Right atrium auricular region (tissue), 2 donors: ENCODE results near the gene PRDM4. TPM values are rescaled to one million over a fixed set of nuclear protein-coding genes. Genes with fewer than 3 reads are reported as not detected.
"Not testable (repeated sequence)": the region's sequence is repeated elsewhere in the genome, so short reads cannot be mapped to it uniquely, and the experiment has no call there.

Experiments
- DNase-seq: peaks from one replicate; pipeline ENCODE4 v3.0.0-alpha.2; 2019; ENCODE audit warnings: low spot score
- H3K27ac ChIP-seq, 2 donors: fragments of 200-600 bp; sonication (generic); 1 replicate in 1 of 2; 2 replicates in 1 of 2; pipeline ENCODE4 v1.5.1; 2016 to 2019
- H3K27me3 ChIP-seq, 2 donors: fragments of 200-600 bp; sonication (generic); one replicate each; pipeline versions ENCODE4 v1.5.1 to v1.6.0; 2017 to 2019
- H3K36me3 ChIP-seq: fragments of 200-600 bp; sonication (generic); one replicate; pipeline ENCODE4 v1.5.1; 2016
- H3K4me1 ChIP-seq, 2 donors: fragments of 200-600 bp; sonication (generic); one replicate each; pipeline versions ENCODE4 v1.5.1 to v1.6.0; 2017 to 2019
- H3K4me3 ChIP-seq, 2 donors: fragments of 200-600 bp; sonication (generic); 1 replicate in 1 of 2; 2 replicates in 1 of 2; pipeline ENCODE4 v1.5.1; 2017 to 2019; ENCODE audit warnings: mild to moderate bottlenecking in 1 of 2, moderate library complexity in 1 of 2
- H3K9me3 ChIP-seq, 2 donors: fragments of 200-600 bp; sonication (generic); one replicate each; pipeline ENCODE4 v1.5.1; 2019
- CTCF ChIP-seq, 2 donors: fragments of 200-600 bp; sonication (generic); IDR thresholded peaks; one replicate each; pipeline ENCODE4 v1.5.1; 2019; ENCODE audit warnings: antibody characterized with exemption in 2 of 2
- total RNA-seq, 2 donors: library from RNA; depleted of rRNA; stranded (reverse); fragments of >200 nt; gene quantifications; one replicate each; pipeline ENCODE4 v1.1.0, GENCODE V29; 2016

The PRDM4 gene
- total RNA-seq, 2 donors from 2014 or later: 10.2 to 21.0 TPM

GRCh38 chr12:107730618-107731341, 30.2 kb downstream of the PRDM4 start:
- no peak for TF ChIP-seq CTCF (IDR thresholded peaks at IDR 0.05)
- H3K9me3 ChIP-seq: no peaks in the 10 kb centered on the region
- no peaks in the 10 kb centered on the region for H3K4me1 ChIP-seq
- H3K27me3 ChIP-seq: no peaks in the 10 kb centered on the region
- H3K4me3 ChIP-seq: no peak overlapping the region
- no peak overlapping the region for H3K27ac ChIP-seq
- DNase-seq: no peak
- H3K36me3 ChIP-seq: peaks cover 21% of the 10 kb centered on the region

- H3K4me3 ChIP-seq, H3K27me3 ChIP-seq, DNase-seq, H3K27ac ChIP-seq, H3K36me3 ChIP-seq, H3K4me1 ChIP-seq, H3K9me3 ChIP-seq: not testable (repeated sequence)
Measured at GRCh38 chr12:107727742-107728141, 33.2 kb downstream of the PRDM4 start.

GRCh38 chr12:107727327-107727726, 33.6 kb downstream of the PRDM4 start:
- H3K9me3 ChIP-seq, H3K4me3 ChIP-seq, H3K36me3 ChIP-seq, H3K27me3 ChIP-seq, H3K4me1 ChIP-seq, H3K27ac ChIP-seq, DNase-seq: not testable (repeated sequence)

GRCh38 chr12:107718606-107719005, 42.3 kb downstream of the PRDM4 start:
- Histone ChIP-seq H3K9me3 (no peaks in the 10 kb centered on the region), H3K27ac (no peak overlapping the region), H3K27me3 (no peaks in the 10 kb centered on the region), H3K4me1 (no peaks in the 10 kb centered on the region), H3K4me3 (no peak overlapping the region), H3K36me3 (peaks cover 16% of the 10 kb centered on the region)
- no peak for DNase-seq
- no peak for TF ChIP-seq CTCF (IDR thresholded peaks at IDR 0.05)

- Histone ChIP-seq H3K9me3 (no peaks in the 10 kb centered on the region), H3K27ac (no peak overlapping the region), H3K4me1 (no peaks in the 10 kb centered on the region), H3K4me3 (no peak overlapping the region), H3K27me3 (no peaks in the 10 kb centered on the region), H3K36me3 (peaks cover 38% of the 10 kb centered on the region)
- DNase-seq: no peak
- TF ChIP-seq CTCF (IDR thresholded peaks at IDR 0.05): no peak
Measured at GRCh38 chr12:107715780-107716179, 45.2 kb downstream of the PRDM4 start.

- H3K27ac ChIP-seq, H3K27me3 ChIP-seq, H3K4me1 ChIP-seq, DNase-seq, H3K4me3 ChIP-seq, H3K9me3 ChIP-seq: not testable (repeated sequence)
- H3K36me3 ChIP-seq: peaks cover 78% of the 10 kb centered on the region
Measured at GRCh38 chr12:107705522-107705921, 55.4 kb downstream of the PRDM4 start.

- Histone ChIP-seq H3K4me1 (no peaks in the 10 kb centered on the region), H3K27ac (no peak overlapping the region), H3K4me3 (no peak overlapping the region), H3K9me3 (peaks cover 0 to 9% of the 10 kb centered on the region in 2 donors), H3K36me3 (peaks cover 79% of the 10 kb centered on the region), H3K27me3 (no peaks in the 10 kb centered on the region)
- no peak for TF ChIP-seq CTCF (IDR thresholded peaks at IDR 0.05)
- no peak for DNase-seq
Measured at GRCh38 chr12:107704041-107704440, 56.9 kb downstream of the PRDM4 start.
